ENCODE data around the gene FNDC4.

The FNDC4 gene

GRCh38 chr2:27461118-27461517, 33.9 kb downstream of the FNDC4 start:
- no peak for DNase-seq (ENCODE audit: insufficient read length, low spot score)
- FAIRE-seq = no peak
- no peak for TF ChIP-seq POLR2A (IDR thresholded peaks at IDR 0.05; ENCODE audit: low read depth, low read length)

GRCh38 chr2:27453968-27454367, 41.0 kb downstream of the FNDC4 start:
- DNase-seq (ENCODE audit: insufficient read length, low spot score) (no peak), FAIRE-seq (no peak)
- TF ChIP-seq POLR2A (IDR thresholded peaks at IDR 0.05; ENCODE audit: low read depth, low read length) = no peak

- no peak for TF ChIP-seq POLR2A (IDR thresholded peaks at IDR 0.05; ENCODE audit: low read depth, low read length)
- FAIRE-seq = no peak
- no peak for DNase-seq (ENCODE audit: insufficient read length, low spot score)
Observed at GRCh38 chr2:27451095-27451494, 43.9 kb downstream of the FNDC4 start.

- no peak for DNase-seq (ENCODE audit: insufficient read length, low spot score)
- no peak for FAIRE-seq
- TF ChIP-seq POLR2A (IDR thresholded peaks at IDR 0.05; ENCODE audit: low read depth, low read length) = no peak
Observed at GRCh38 chr2:27448381-27448780, 46.6 kb downstream of the FNDC4 start.

GRCh38 chr2:27446057-27446456, 48.9 kb downstream of the FNDC4 start:
- FAIRE-seq (no peak), DNase-seq (ENCODE audit: insufficient read length, low spot score) (no peak)
- TF ChIP-seq POLR2A (IDR thresholded peaks at IDR 0.05; ENCODE audit: low read depth, low read length) = no peak

GRCh38 chr2:27445615-27446014, 49.4 kb downstream of the FNDC4 start:
- no peak for FAIRE-seq
- no peak for TF ChIP-seq POLR2A (IDR thresholded peaks at IDR 0.05; ENCODE audit: low read depth, low read length)

GRCh38 chr2:27445155-27445554, 49.8 kb downstream of the FNDC4 start:
- FAIRE-seq (no peak), DNase-seq (ENCODE audit: insufficient read length, low spot score) (no peak)
- no peak for TF ChIP-seq POLR2A (IDR thresholded peaks at IDR 0.05; ENCODE audit: low read depth, low read length)

More at GRCh38 chr2:27445615-27446014, 49.4 kb downstream of the FNDC4 start:
- no peak for DNase-seq (ENCODE audit: insufficient read length, low spot score)

- TF ChIP-seq POLR2A (IDR thresholded peaks at IDR 0.05; ENCODE audit: low read depth, low read length) = no peak
- FAIRE-seq (no peak), DNase-seq (ENCODE audit: insufficient read length, low spot score) (no peak)
Observed at GRCh38 chr2:27442920-27443282, 52.1 kb downstream of the FNDC4 start.

GRCh38 chr2:27441958-27442919, 52.8 kb downstream of the FNDC4 start, which contains the start of gene KRTCAP3:
Gene KRTCAP3 (plus strand): TSS chr2:27442381. CDS start chr2:27442413, 32 bp downstream.
- TF ChIP-seq POLR2A (IDR thresholded peaks at IDR 0.05; ENCODE audit: low read depth, low read length) = no peak
- FAIRE-seq (no peak), DNase-seq (ENCODE audit: insufficient read length, low spot score) (no peak)

Data from H54 (cell line).